Measurements from ENCODE around the gene JAM3.

The JAM3 gene

DNA sequence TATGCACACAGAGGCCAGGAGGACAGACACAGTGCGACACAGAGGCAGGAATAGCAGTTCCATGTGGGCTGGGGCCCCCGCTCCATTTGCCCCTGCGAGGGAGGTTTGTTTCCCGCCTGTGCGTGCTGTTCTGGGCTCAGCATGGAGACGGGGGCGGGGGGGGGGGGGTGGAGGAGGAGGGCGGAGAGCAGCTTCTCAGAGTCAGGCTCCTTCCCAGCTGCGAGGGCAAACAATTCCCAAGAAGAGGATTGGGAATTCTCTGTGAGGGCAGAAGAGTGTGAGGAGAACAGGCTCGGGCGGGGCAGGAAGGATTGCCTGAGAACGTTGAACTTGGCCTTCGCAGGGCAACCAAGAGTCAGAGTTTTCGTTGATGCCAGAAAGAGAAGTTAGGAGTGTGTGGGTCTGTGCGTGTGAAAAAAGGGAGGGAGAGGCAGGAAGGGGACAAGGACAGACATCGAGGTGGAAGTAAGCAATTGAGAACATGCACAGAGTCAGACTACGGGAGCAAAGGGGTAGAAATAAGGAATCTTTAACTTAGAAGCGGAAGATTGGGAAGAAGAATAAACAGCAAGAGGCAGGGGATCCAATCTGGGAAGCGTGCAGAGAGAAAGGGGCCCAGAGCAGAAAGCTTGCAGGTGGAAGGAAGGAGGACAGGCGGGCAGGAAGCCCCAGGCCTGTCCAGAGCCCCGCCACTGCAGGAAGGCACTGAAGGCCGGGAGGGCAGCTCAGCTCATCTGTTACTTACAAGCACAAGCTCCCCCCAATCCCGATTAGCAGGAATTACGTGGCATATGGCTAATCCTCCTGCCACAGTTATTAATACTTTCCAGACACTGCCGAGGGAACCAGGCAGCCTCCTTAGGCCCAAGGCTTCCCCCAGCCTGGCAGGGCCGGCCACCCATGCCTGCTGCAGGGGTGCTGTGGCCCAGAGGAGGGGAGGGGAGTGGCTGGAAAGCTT is 15.6 kb upstream of the JAM3 start:
- TF ChIP-seq CTCF (IDR thresholded peaks at IDR 0.05), result no peak
- Mint-ChIP-seq H3K27ac (no peak overlapping the region), H3K36me3 (ENCODE audit: low read depth) (no peaks in the 10 kb centered on the region), H3K27me3 (ENCODE audit: low read depth, poor library complexity) (peaks cover 54% of the 10 kb centered on the region), H3K4me3 (no peak overlapping the region), H3K4me1 (peaks cover 40% of the 10 kb centered on the region), H3K9me3 (peaks cover 5% of the 10 kb centered on the region)
- DNase-seq, result no peak

DNA sequence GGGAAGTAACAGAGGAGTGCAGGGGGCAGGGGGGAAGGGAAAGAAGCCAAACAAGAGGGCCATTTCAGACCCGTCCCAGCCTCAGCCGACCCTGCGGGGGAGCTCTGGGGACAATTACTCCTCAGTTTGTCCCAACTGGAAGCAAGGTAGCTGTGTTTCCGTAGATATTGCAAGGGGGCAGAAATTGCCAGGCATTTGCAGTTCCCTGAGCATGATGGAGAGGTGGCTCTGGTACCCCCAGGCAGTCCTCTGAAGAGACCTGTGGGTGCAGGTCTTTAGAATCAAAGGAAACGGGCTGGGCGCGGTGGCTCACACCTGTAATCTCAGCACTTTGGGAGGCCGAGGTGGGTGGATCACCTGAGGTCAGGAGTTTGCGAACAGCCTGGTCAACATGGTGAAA is 13.8 kb upstream of the JAM3 start:
- Mint-ChIP-seq H3K36me3 (ENCODE audit: low read depth) (no peaks in the 10 kb centered on the region), H3K4me1 (peaks cover 31% of the 10 kb centered on the region), H3K27me3 (ENCODE audit: low read depth, poor library complexity) (peaks cover 46% of the 10 kb centered on the region), H3K9me3 (peaks cover 6% of the 10 kb centered on the region), H3K27ac (no peak overlapping the region), H3K4me3 (no peak overlapping the region)
- DNase-seq, result no peak
- no peak for TF ChIP-seq CTCF (IDR thresholded peaks at IDR 0.05)

- DNase-seq, result no peak
- no peak overlapping the region for H3K4me3 Mint-ChIP-seq
- H3K27me3 Mint-ChIP-seq (ENCODE audit: low read depth, poor library complexity), result peaks cover 59% of the 10 kb centered on the region
- TF ChIP-seq CTCF (IDR thresholded peaks at IDR 0.05), result no peak
- H3K9me3 Mint-ChIP-seq, result peaks cover 6% of the 10 kb centered on the region
- H3K4me1 Mint-ChIP-seq, result no peaks in the 10 kb centered on the region
- no peaks in the 10 kb centered on the region for H3K36me3 Mint-ChIP-seq (ENCODE audit: low read depth)
- no peak overlapping the region for H3K27ac Mint-ChIP-seq
Measured at GRCh38 chr11:134060316-134060715, 8.6 kb upstream of the JAM3 start.

GRCh38 chr11:134062265-134063123 is 6.4 kb upstream of the JAM3 start:
- H3K27ac Mint-ChIP-seq, result no peak overlapping the region
- no peak for TF ChIP-seq CTCF (IDR thresholded peaks at IDR 0.05)
- no peaks in the 10 kb centered on the region for H3K36me3 Mint-ChIP-seq (ENCODE audit: low read depth)
- H3K27me3 Mint-ChIP-seq (ENCODE audit: low read depth, poor library complexity), result peaks cover 68% of the 10 kb centered on the region
- H3K4me1 Mint-ChIP-seq, result peaks cover 6% of the 10 kb centered on the region
- no peak for DNase-seq
- H3K4me3 Mint-ChIP-seq, result no peak overlapping the region
- H3K9me3 Mint-ChIP-seq, result peaks cover 6% of the 10 kb centered on the region

DNA sequence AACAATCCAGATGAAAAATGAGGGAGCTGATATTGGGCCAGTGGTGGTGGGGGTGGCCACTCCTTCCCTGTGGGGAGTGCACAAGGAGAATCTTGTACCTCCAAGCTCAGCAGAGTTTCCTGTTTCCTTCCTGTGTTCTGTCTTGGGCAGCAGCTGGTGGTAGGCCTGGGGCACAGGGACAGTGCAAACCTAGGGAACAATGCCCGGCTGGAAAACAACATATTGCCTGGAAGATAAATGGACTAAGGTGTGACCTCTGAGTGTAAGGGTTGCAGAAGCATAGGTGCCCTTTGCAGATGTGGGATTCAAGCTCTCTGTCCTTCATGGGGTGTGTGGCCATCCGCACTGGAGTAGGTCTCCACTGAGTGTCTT is 5.8 kb upstream of the JAM3 start:
- peaks cover 66% of the 10 kb centered on the region for H3K27me3 Mint-ChIP-seq (ENCODE audit: low read depth, poor library complexity)
- no peak overlapping the region for H3K4me3 Mint-ChIP-seq
- peaks cover 3% of the 10 kb centered on the region for H3K9me3 Mint-ChIP-seq
- no peak for TF ChIP-seq CTCF (IDR thresholded peaks at IDR 0.05)
- no peak overlapping the region for H3K27ac Mint-ChIP-seq
- H3K4me1 Mint-ChIP-seq, result peaks cover 8% of the 10 kb centered on the region
- H3K36me3 Mint-ChIP-seq (ENCODE audit: low read depth), result no peaks in the 10 kb centered on the region
- no peak for DNase-seq

Data from nephron progenitor cell (in vitro differentiated cells).